Dedifferentiated amniotic fluid mesenchymal stem cell (primary cell): ENCODE data around the gene PKD2.
"Not testable (repeated sequence)": the region's sequence is repeated elsewhere in the genome, so short reads cannot be mapped to it uniquely, and the experiment has no call there.

Experiments
- DNase-seq: peaks from one replicate; pipeline ENCODE4 v3.0.0-alpha.2; 2016; ENCODE audit errors: extremely low spot score

PKD2 gene

GRCh38 chr4:88115587-88115986 is 108.2 kb downstream of the PKD2 start:
- DNase-seq = no peak

- DNase-seq = no peak
Measured at GRCh38 chr4:88119943-88120342, 112.5 kb downstream of the PKD2 start.

- not testable (repeated sequence) for DNase-seq
Measured at GRCh38 chr4:88122260-88122659, 114.8 kb downstream of the PKD2 start.
